Thyroid gland (tissue), 4 donors: ENCODE measurements around the gene HDGFL2.

Experiments
- CTCF ChIP-seq, 6 experiments: fragments of 200-600 bp in 3 of 6; fragments of 450-650 bp in 3 of 6; sonication (generic) in 3 of 6; IDR thresholded peaks; one replicate each; pipeline ENCODE4 v1.5.1; 2016 to 2019; ENCODE audit warnings: antibody characterized with exemption in 6 of 6, mild to moderate bottlenecking in 2 of 6, inconsistent platforms in 1 of 6, moderate library complexity in 1 of 6
- POLR2A ChIP-seq, 2 donors: fragments of 450-650 bp; IDR thresholded peaks; one replicate each; pipeline ENCODE4 v1.6.1; 2017; ENCODE audit warnings: antibody characterized with exemption in 2 of 2, mild to moderate bottlenecking in 2 of 2, moderate library complexity in 1 of 2

DNA sequence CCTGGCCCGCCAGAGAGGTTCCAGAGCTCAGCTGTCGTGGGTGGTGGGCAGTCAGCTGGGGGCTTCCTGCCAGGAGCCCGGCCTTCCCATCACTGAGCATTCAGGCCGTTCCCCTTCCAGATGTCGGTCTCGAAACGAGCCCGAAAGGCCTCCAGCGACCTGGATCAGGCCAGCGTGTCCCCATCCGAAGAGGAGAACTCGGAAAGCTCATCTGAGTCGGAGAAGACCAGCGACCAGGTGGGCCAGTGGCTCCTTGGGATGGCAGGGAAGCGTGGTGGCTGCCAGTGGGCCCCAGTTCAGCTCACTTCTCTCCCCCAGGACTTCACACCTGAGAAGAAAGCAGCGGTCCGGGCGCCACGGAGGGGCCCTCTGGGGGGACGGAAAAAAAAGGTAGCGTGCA, 19.3 kb downstream of the HDGFL2 start:
- no peak for TF ChIP-seq CTCF (IDR thresholded peaks at IDR 0.05)
- TF ChIP-seq POLR2A (IDR thresholded peaks at IDR 0.05): no peak
